ENCODE measurements around the gene SLAMF1. TPM values are rescaled to one million over a fixed set of nuclear protein-coding genes. Genes with fewer than 3 reads are reported as not detected.
"Not testable (repeated sequence)": the region's sequence is repeated elsewhere in the genome, so short reads cannot be mapped to it uniquely, and the experiment has no call there.

SLAMF1 gene
- total RNA-seq, 1 donor from 2014 or later = not detected

- DNase-seq (ENCODE audit: low read depth) (no peak), FAIRE-seq (no peak)
- no peaks in the 10 kb centered on the region for H3K27me3 ChIP-seq (ENCODE audit: control insufficient read depth, insufficient read depth, low read length)
Observed at GRCh38 chr1:160584784-160585183, 62.1 kb downstream of the SLAMF1 start.

GRCh38 chr1:160582976-160583375, 63.9 kb downstream of the SLAMF1 start:
- DNase-seq (ENCODE audit: low read depth); FAIRE-seq; H3K36me3 ChIP-seq (ENCODE audit: control insufficient read depth, insufficient read depth, low read length); H3K27me3 ChIP-seq (ENCODE audit: control insufficient read depth, insufficient read depth, low read length); H3K4me3 ChIP-seq (ENCODE audit: low read depth, low read length): not testable (repeated sequence)

More at GRCh38 chr1:160584784-160585183, 62.1 kb downstream of the SLAMF1 start:
- Histone ChIP-seq H3K36me3 (ENCODE audit: control insufficient read depth, insufficient read depth, low read length) (no peaks in the 10 kb centered on the region), H3K4me3 (ENCODE audit: low read depth, low read length) (no peak overlapping the region)
- TF ChIP-seq CTCF (IDR thresholded peaks at IDR 0.05; ENCODE audit: insufficient read depth, low read length, severe bottlenecking) = no peak

GRCh38 chr1:160581961-160582360, 64.9 kb downstream of the SLAMF1 start:
- no peak for TF ChIP-seq CTCF (IDR thresholded peaks at IDR 0.05; ENCODE audit: insufficient read depth, low read length, severe bottlenecking)
- no peak for FAIRE-seq
- Histone ChIP-seq H3K36me3 (ENCODE audit: control insufficient read depth, insufficient read depth, low read length) (no peaks in the 10 kb centered on the region), H3K27me3 (ENCODE audit: control insufficient read depth, insufficient read depth, low read length) (no peaks in the 10 kb centered on the region), H3K4me3 (ENCODE audit: low read depth, low read length) (no peak overlapping the region)
- DNase-seq (ENCODE audit: low read depth) = no peak

GRCh38 chr1:160580221-160580812, 66.5 kb downstream of the SLAMF1 start:
- no peaks in the 10 kb centered on the region for H3K27me3 ChIP-seq (ENCODE audit: control insufficient read depth, insufficient read depth, low read length)
- DNase-seq (ENCODE audit: low read depth) (no peak), FAIRE-seq (no peak)
- no peak overlapping the region for H3K4me3 ChIP-seq (ENCODE audit: low read depth, low read length)
- no peaks in the 10 kb centered on the region for H3K36me3 ChIP-seq (ENCODE audit: control insufficient read depth, insufficient read depth, low read length)
- TF ChIP-seq CTCF (IDR thresholded peaks at IDR 0.05; ENCODE audit: insufficient read depth, low read length, severe bottlenecking) = no peak

- no peaks in the 10 kb centered on the region for H3K36me3 ChIP-seq (ENCODE audit: control insufficient read depth, insufficient read depth, low read length)
- H3K4me3 ChIP-seq (ENCODE audit: low read depth, low read length) = no peak within 1 kb of the TSS
- TF ChIP-seq CTCF (IDR thresholded peaks at IDR 0.05; ENCODE audit: insufficient read depth, low read length, severe bottlenecking) = no peak
- no peak for FAIRE-seq
- no peak for DNase-seq (ENCODE audit: low read depth)
- H3K27me3 ChIP-seq (ENCODE audit: control insufficient read depth, insufficient read depth, low read length) = no peaks in the 10 kb centered on the region
Observed at GRCh38 chr1:160579216-160579701, 67.6 kb downstream of the SLAMF1 start, which contains the start of gene CD84. TSS of gene CD84 (minus strand) at chr1:160579496. CDS start at chr1:160579437, 59 bp downstream.

- Histone ChIP-seq H3K27me3 (ENCODE audit: control insufficient read depth, insufficient read depth, low read length) (no peaks in the 10 kb centered on the region), H3K36me3 (ENCODE audit: control insufficient read depth, insufficient read depth, low read length) (no peaks in the 10 kb centered on the region), H3K4me3 (ENCODE audit: low read depth, low read length) (no peak overlapping the region)
- DNase-seq (ENCODE audit: low read depth) (no peak), FAIRE-seq (no peak)
- TF ChIP-seq CTCF (IDR thresholded peaks at IDR 0.05; ENCODE audit: insufficient read depth, low read length, severe bottlenecking) = no peak
Observed at GRCh38 chr1:160578525-160579191, 68.2 kb downstream of the SLAMF1 start.
